ENCODE measurements around the gene CBL.

CBL gene

GRCh38 chr11:119318240-119319135 is 112.3 kb downstream of the CBL start:
- ChIA-PET POLR2A (ENCODE audit: low non-redundant PET) (interaction anchor here (0.6 kb wide), 2 partner anchors 10 to 233 kb away, joined by 6 to 9 read pairs; no protein-coding TSS in a partner anchor), CTCF (interaction anchor here (0.5 to 2.0 kb wide), 4 partner anchors 20 to 1511 kb away, joined by 3 to 5 read pairs (median 4); no protein-coding TSS in a partner anchor)
- TF ChIP-seq CTCF (conservative IDR thresholded peaks at IDR 0.05; ENCODE audit: low read depth): no peak
- peak overlapping the region; percentile 91 for H3K27ac ChIP-seq
- peak; percentile 78 for DNase-seq (ENCODE audit: low spot score)

GRCh38 chr11:119319136-119319699 is 113.1 kb downstream of the CBL start:
- peak overlapping the region; percentile 91 for H3K27ac ChIP-seq
- CTCF ChIA-PET: interaction anchor here (0.5 to 1.1 kb wide), 4 partner anchors 25 to 281 kb away, joined by 3 to 7 read pairs (median 4); no protein-coding TSS in a partner anchor
- no peak for TF ChIP-seq CTCF (conservative IDR thresholded peaks at IDR 0.05; ENCODE audit: low read depth)
- DNase-seq (ENCODE audit: low spot score): no peak
- POLR2A ChIA-PET (ENCODE audit: low non-redundant PET): no interaction called here

- ChIA-PET CTCF (interaction anchor here (0.7 to 1.1 kb wide), 4 partner anchors 26 to 155 kb away, joined by 3 to 7 read pairs (median 3); partner anchors contain the start of gene USP2), POLR2A (ENCODE audit: low non-redundant PET) (no interaction called here)
- H3K27ac ChIP-seq: peak overlapping the region; percentile 91
- no peak for DNase-seq (ENCODE audit: low spot score)
- TF ChIP-seq CTCF (conservative IDR thresholded peaks at IDR 0.05; ENCODE audit: low read depth): no peak
Observed at GRCh38 chr11:119319700-119320239, 113.6 kb downstream of the CBL start.

GRCh38 chr11:119320240-119320775 is 114.2 kb downstream of the CBL start:
- peak overlapping the region; percentile 58 for H3K27ac ChIP-seq
- POLR2A ChIA-PET (ENCODE audit: low non-redundant PET): no interaction called here
- DNase-seq (ENCODE audit: low spot score): no peak
- CTCF ChIA-PET: interaction anchor here (0.5 to 4.4 kb wide), 6 partner anchors 13 to 716 kb away, joined by 3 to 28 read pairs (median 4); partner anchors contain the start of gene USP2
- no peak for TF ChIP-seq CTCF (conservative IDR thresholded peaks at IDR 0.05; ENCODE audit: low read depth)

- DNase-seq (ENCODE audit: low spot score): no peak
- H3K27ac ChIP-seq: peak overlapping the region; percentile 58
- TF ChIP-seq CTCF (conservative IDR thresholded peaks at IDR 0.05; ENCODE audit: low read depth): no peak
- ChIA-PET CTCF (interaction anchor here (0.5 to 4.4 kb wide), 10 partner anchors 8 to 902 kb away, joined by 3 to 28 read pairs (median 4); partner anchors contain the start of gene USP2), POLR2A (ENCODE audit: low non-redundant PET) (no interaction called here)
Observed at GRCh38 chr11:119320776-119321524, 114.8 kb downstream of the CBL start.
